ENCODE results near the gene NOL6. TPM values are rescaled to one million over a fixed set of nuclear protein-coding genes. Genes with fewer than 3 reads are reported as not detected.
"Not testable (repeated sequence)": the region's sequence is repeated elsewhere in the genome, so short reads cannot be mapped to it uniquely, and the experiment has no call there.

Gene NOL6
- total RNA-seq, 1 experiment from 2014 or later: 48.5 TPM

DNA sequence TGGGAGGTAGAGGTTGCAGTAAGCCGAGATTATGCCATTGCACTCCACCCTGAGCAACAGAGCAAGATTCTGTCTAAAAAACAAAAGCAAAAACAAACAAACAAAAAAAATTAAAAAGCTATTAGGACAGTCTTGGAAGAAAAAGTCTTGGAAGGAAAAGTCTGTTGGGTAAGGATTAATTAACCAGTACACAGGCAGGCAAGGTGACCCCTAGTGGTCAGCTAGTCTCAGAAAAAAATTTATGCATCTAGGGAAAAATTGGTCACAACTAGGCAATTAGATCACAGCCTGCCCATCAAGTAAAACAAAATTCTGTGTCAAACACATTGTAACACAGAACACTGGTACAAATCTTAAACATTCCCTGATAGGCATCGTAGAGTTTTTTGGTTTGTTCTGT is 43.6 kb upstream of the NOL6 start:
- ATAC-seq: peak; percentile 44
- ChIA-PET CTCF (interaction anchor here (0.6 to 1.7 kb wide), 11 partner anchors 11 to 142 kb away, joined by 3 to 10 read pairs (median 4); partner anchors contain the start of gene NOL6), POLR2A (no interaction called here)
- Mint-ChIP-seq H3K27me3 (ENCODE audit: low read depth) (peaks cover 14% of the 10 kb centered on the region), H3K36me3 (peaks cover 20% of the 10 kb centered on the region), H3K27ac (no peak overlapping the region), H3K4me1 (no peaks in the 10 kb centered on the region), H3K9me3 (peaks cover 33% of the 10 kb centered on the region), H3K4me3 (no peak overlapping the region)
- TF ChIP-seq MAX (CRISPR knock-in tag; IDR thresholded peaks at IDR 0.05): no peak
- TF ChIP-seq, protein P1, sequence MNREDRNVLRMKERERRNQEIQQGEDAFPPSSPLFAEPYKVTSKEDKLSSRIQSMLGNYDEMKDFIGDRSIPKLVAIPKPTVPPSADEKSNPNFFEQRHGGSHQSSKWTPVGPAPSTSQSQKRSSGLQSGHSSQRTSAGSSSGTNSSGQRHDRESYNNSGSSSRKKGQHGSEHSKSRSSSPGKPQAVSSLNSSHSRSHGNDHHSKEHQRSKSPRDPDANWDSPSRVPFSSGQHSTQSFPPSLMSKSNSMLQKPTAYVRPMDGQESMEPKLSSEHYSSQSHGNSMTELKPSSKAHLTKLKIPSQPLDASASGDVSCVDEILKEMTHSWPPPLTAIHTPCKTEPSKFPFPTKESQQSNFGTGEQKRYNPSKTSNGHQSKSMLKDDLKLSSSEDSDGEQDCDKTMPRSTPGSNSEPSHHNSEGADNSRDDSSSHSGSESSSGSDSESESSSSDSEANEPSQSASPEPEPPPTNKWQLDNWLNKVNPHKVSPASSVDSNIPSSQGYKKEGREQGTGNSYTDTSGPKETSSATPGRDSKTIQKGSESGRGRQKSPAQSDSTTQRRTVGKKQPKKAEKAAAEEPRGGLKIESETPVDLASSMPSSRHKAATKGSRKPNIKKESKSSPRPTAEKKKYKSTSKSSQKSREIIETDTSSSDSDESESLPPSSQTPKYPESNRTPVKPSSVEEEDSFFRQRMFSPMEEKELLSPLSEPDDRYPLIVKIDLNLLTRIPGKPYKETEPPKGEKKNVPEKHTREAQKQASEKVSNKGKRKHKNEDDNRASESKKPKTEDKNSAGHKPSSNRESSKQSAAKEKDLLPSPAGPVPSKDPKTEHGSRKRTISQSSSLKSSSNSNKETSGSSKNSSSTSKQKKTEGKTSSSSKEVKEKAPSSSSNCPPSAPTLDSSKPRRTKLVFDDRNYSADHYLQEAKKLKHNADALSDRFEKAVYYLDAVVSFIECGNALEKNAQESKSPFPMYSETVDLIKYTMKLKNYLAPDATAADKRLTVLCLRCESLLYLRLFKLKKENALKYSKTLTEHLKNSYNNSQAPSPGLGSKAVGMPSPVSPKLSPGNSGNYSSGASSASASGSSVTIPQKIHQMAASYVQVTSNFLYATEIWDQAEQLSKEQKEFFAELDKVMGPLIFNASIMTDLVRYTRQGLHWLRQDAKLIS (CRISPR knock-in tag; IDR thresholded peaks at IDR 0.05; ENCODE audit: borderline replicate concordance): no peak
- TF ChIP-seq, protein P2, sequence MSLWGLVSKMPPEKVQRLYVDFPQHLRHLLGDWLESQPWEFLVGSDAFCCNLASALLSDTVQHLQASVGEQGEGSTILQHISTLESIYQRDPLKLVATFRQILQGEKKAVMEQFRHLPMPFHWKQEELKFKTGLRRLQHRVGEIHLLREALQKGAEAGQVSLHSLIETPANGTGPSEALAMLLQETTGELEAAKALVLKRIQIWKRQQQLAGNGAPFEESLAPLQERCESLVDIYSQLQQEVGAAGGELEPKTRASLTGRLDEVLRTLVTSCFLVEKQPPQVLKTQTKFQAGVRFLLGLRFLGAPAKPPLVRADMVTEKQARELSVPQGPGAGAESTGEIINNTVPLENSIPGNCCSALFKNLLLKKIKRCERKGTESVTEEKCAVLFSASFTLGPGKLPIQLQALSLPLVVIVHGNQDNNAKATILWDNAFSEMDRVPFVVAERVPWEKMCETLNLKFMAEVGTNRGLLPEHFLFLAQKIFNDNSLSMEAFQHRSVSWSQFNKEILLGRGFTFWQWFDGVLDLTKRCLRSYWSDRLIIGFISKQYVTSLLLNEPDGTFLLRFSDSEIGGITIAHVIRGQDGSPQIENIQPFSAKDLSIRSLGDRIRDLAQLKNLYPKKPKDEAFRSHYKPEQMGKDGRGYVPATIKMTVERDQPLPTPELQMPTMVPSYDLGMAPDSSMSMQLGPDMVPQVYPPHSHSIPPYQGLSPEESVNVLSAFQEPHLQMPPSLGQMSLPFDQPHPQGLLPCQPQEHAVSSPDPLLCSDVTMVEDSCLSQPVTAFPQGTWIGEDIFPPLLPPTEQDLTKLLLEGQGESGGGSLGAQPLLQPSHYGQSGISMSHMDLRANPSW (CRISPR knock-in tag; conservative IDR thresholded peaks at IDR 0.05; ENCODE audit: low read depth): no peak
- TF ChIP-seq ELF4 (CRISPR knock-in tag; IDR thresholded peaks at IDR 0.05; ENCODE audit: low read depth): no peak
- no peak for TF ChIP-seq EMX1 (CRISPR knock-in tag; IDR thresholded peaks at IDR 0.05)
- TF ChIP-seq E2F4 (CRISPR knock-in tag; IDR thresholded peaks at IDR 0.05; ENCODE audit: borderline replicate concordance, low read depth): no peak
- TF ChIP-seq FOXK1 (CRISPR knock-in tag; IDR thresholded peaks at IDR 0.05): no peak
- TF ChIP-seq TP53 (CRISPR knock-in tag; IDR thresholded peaks at IDR 0.05): no peak
- TF ChIP-seq IRF2 (CRISPR knock-in tag; IDR thresholded peaks at IDR 0.05; ENCODE audit: borderline replicate concordance, low read depth): no peak
- no peak for DNase-seq (ENCODE audit: low spot score)

DNA sequence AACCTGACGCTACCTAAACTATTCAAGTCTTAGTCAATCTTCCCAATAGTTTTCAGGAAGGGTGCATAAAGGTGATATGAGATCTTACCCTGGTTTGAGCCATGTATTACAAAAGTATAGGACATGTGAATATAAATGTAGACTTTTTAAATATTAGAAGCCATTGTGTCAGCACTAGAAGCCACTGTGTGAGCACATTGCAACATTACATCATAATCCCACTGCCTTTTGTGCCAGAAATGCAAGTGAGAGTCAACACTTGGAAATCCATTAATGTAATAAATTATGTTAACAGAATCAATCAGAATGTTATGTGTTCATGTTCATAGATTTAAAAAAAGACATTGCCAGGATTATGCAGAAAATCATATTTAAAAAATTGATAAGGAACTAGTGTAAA is 42.7 kb upstream of the NOL6 start:
- DNase-seq (ENCODE audit: low spot score); H3K4me1 Mint-ChIP-seq; H3K4me3 Mint-ChIP-seq; ATAC-seq; POLR2A ChIA-PET; H3K27ac Mint-ChIP-seq: not testable (repeated sequence)
- H3K9me3 Mint-ChIP-seq: peaks cover 33% of the 10 kb centered on the region
- peaks cover 14% of the 10 kb centered on the region for H3K27me3 Mint-ChIP-seq (ENCODE audit: low read depth)
- peaks cover 20% of the 10 kb centered on the region for H3K36me3 Mint-ChIP-seq
- CTCF ChIA-PET: interaction anchor here (1.3 to 1.7 kb wide), 2 partner anchors 36 to 63 kb away, joined by 4 to 5 read pairs; no protein-coding TSS in a partner anchor

- POLR2A ChIA-PET; H3K4me3 Mint-ChIP-seq; H3K27ac Mint-ChIP-seq; CTCF ChIA-PET; ATAC-seq; H3K4me1 Mint-ChIP-seq; DNase-seq (ENCODE audit: low spot score): not testable (repeated sequence)
- peaks cover 20% of the 10 kb centered on the region for H3K36me3 Mint-ChIP-seq
- peaks cover 17% of the 10 kb centered on the region for H3K27me3 Mint-ChIP-seq (ENCODE audit: low read depth)
- H3K9me3 Mint-ChIP-seq: peaks cover 33% of the 10 kb centered on the region
These were observed 41.7 kb upstream of the NOL6 start for GRCh38 chr9:33515342-33515995.

GRCh38 chr9:33512535-33512934 is 38.8 kb upstream of the NOL6 start:
- Mint-ChIP-seq H3K36me3 (peaks cover 20% of the 10 kb centered on the region), H3K9me3 (peaks cover 33% of the 10 kb centered on the region), H3K27me3 (ENCODE audit: low read depth) (peaks cover 21% of the 10 kb centered on the region)
- CTCF ChIA-PET: interaction anchor here (0.8 kb wide), 1 partner anchor 11 kb away, joined by 3 read pairs; no protein-coding TSS in a partner anchor
- H3K4me3 Mint-ChIP-seq; H3K27ac Mint-ChIP-seq; ATAC-seq; DNase-seq (ENCODE audit: low spot score); POLR2A ChIA-PET; H3K4me1 Mint-ChIP-seq: not testable (repeated sequence)

Data from WTC11 (cell line).